HG02840 (cell line): ENCODE data around the gene TEP1.

Experiments used
- ATAC-seq: cut with Tn5 transposase; IDR thresholded peaks from one replicate; pipeline ENCODE4 v1.9.1; 2021; ENCODE audit warnings: mild to moderate bottlenecking, moderate library complexity, moderate number of reproducible peaks; ENCODE audit not compliant: unreplicated experiment, low FRiP score

The TEP1 gene

GRCh38 chr14:20434701-20435581, 21.6 kb upstream of the TEP1 start:
- no peak for ATAC-seq

- no peak for ATAC-seq
These were observed 16.7 kb upstream of the TEP1 start for GRCh38 chr14:20429801-20430669.

- no peak for ATAC-seq
These were observed 15.5 kb upstream of the TEP1 start for GRCh38 chr14:20428802-20429201.

DNA sequence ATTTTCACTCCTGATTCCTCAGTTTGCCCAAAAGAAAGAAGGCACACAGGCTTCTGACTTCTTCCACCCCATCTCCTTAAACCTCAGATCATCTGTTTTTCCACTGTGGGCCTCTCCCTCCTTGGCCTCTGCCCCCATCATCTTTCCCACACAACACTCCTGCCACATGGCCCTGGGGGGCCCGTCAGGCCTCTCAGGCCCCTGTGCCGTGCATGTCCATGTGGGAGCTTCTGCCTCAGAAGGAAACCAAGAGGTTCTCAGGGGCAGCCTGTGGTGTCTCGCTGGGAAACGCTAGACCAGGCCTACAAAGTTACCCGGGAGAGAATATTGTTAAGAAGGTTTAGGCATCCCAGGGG, 14.7 kb upstream of the TEP1 start:
- ATAC-seq = peak; percentile 15

- peak; percentile 49 for ATAC-seq
These were observed 14.1 kb upstream of the TEP1 start for GRCh38 chr14:20427231-20428009.

DNA sequence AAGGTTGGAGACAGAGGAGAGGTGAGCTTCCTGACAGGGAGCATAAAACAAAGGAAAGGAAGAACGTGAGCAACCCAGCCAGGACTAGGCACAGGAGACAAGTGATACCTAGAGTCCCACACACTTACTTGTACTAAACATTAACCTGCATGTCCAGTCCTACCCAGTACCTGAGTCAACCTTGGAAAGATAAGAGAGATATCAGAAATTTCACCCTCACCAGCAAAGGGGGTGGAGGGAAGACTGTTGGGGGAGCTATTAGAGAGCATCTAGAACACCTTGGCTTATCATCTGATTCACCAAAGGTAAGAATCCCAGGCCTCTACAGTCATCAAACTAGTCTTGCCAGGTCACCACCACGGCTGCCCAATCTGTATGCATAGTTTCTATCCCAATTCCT, 11.6 kb upstream of the TEP1 start:
- ATAC-seq = no peak

GRCh38 chr14:20422886-20423285, 9.6 kb upstream of the TEP1 start:
- no peak for ATAC-seq

- ATAC-seq = no peak
These were observed 8.0 kb upstream of the TEP1 start for GRCh38 chr14:20421267-20421666.

- ATAC-seq = no peak
These were observed 6.1 kb upstream of the TEP1 start for GRCh38 chr14:20419419-20419818.

GRCh38 chr14:20418501-20418909, 5.2 kb upstream of the TEP1 start:
- no peak for ATAC-seq

DNA sequence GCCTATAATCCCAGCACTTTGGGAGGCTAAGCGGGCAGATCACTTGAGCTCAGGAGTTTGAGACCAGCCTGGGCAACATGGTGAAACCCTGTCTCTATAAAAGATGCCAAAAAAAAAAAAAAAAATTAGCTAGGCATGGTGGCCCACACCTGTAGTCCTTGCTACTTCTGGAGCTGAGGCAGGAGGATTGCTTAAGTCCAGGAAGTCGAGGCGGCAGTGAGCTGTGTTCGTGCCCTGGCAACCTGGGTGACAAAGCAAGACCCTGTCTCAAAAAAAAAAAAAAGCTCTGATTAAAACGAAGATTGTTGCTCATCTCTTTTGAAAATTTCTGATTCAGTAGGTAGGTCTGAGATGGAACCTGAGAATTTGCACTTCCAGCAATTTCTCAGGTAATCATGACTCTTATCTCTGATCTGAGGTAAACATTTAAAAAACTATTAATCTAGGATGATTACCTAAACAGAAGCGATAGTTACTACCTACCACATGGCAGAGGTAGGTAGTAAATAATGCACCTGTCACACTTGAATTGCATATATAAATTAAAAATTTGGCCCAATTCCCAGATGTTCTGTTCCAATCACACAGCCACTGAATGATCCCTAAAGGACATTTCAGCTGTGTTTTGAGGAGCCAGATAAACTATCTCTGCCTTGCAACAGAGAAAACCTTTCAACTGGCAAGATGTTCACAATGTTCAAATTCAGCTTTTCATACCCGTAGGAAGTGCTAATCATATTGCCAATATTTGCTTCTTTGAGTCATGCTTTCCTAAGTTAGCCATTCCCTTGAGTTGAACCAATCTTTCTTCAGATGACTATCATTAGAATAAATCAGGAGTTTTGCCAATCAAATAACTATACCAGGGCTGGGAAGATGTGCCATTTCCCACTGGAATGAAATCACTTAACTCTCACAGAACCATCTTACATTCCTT, 4.2 kb upstream of the TEP1 start:
- ATAC-seq = no peak

GRCh38 chr14:20416223-20416622, 2.9 kb upstream of the TEP1 start:
- ATAC-seq = no peak

DNA sequence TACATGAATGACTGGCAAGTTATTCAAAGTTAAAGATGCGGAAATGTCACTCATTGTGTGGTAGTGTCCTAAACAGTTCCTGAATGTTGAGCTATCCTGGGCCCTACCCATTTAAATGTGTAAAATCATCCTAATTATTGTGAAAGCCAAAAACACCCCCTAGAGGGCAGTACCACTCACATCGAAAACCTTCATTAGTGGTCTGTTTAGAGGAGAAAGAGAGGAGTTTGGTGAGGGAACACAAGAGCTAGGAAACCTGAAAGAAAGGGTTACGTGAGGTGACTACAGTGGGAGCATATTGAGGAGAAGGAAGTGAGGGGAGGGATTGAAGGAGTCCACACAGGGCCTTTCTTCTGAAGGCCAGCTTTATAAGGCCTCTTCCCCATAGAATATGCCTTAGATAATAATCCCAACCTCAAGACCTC, 2.5 kb upstream of the TEP1 start:
- no peak for ATAC-seq

- ATAC-seq = no peak
These were observed 412 bp upstream of the TEP1 start for GRCh38 chr14:20413744-20414082.

- ATAC-seq = peak; percentile 64
These were observed 890 bp downstream of the TEP1 start for GRCh38 chr14:20412411-20412810.

GRCh38 chr14:20409226-20409625, 4.1 kb downstream of the TEP1 start:
- no peak for ATAC-seq

- ATAC-seq = no peak
These were observed 9.8 kb downstream of the TEP1 start for GRCh38 chr14:20403521-20403920.

GRCh38 chr14:20400965-20401593, 12.2 kb downstream of the TEP1 start:
- no peak for ATAC-seq

DNA sequence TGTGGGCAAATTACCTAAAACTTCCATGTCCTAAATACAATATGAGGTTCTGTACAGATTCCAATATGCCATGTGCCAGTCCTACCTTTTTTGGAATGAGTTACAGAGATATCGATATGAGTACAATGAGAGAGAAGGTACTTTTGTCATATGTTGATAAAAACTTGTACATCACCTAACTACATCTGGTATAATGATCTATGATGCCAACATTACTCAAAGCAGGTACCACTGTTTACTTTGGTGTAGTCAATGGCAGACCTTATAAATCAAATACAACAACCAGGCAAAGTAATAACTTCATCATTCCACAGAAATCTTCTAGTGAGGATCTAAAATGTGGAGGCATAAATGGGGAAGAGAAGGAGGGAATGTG, 12.7 kb downstream of the TEP1 start:
- no peak for ATAC-seq
